HG03060 (cell line): ENCODE results near the gene ITSN2.
A peak's percentile ranks its signal among the peaks of the same experiment; 100 is the strongest.
"Not testable (repeated sequence)": the region's sequence is repeated elsewhere in the genome, so short reads cannot be mapped to it uniquely, and the experiment has no call there.

ENCODE experiments used
- ATAC-seq: cut with Tn5 transposase; IDR thresholded peaks from one replicate; pipeline ENCODE4 v1.9.1; 2021; ENCODE audit warnings: low read depth, moderate number of reproducible peaks; ENCODE audit not compliant: unreplicated experiment

ITSN2 gene

DNA sequence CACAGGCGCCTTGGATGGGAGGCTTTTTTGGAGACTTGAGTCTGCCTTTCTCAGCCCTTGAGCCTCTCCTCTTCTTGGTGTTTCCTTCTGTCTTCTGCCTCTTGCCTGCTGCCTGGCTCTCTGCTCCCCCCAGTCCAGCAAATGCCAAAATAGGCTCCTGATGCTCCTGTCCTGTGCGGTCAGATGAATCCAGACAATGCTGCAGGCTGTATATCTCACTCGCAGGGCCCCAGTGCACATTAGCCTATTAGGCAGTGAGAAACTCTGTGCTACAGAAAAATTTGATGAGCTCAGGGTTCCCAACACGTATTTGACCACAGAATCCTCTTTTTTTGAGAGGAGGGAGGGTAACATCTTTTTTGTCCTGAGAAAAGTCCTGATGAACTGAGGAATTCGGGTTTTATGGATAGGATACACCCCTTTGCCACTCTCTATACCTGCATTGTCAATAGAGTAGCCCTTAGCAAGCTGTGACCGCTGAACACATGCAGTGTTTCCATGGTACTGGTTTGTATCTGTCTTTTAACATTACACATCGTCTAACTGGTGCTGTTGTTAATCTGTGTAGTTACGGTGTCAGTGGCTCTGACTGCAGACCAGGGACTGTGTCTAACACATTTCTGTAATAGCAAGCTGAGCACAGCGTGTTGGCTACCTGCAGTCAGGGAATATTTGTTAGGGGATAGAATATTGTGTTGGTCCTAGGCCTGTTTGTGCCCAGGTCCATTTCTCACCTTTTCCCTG is 134.7 kb downstream of the ITSN2 start:
- no peak for ATAC-seq

- ATAC-seq: no peak
Measured at GRCh38 chr2:24222946-24223345, 137.4 kb downstream of the ITSN2 start.

- no peak for ATAC-seq
Measured at GRCh38 chr2:24221343-24222050, 138.8 kb downstream of the ITSN2 start.

- no peak for ATAC-seq
Measured at GRCh38 chr2:24220554-24221291, 139.6 kb downstream of the ITSN2 start.

DNA sequence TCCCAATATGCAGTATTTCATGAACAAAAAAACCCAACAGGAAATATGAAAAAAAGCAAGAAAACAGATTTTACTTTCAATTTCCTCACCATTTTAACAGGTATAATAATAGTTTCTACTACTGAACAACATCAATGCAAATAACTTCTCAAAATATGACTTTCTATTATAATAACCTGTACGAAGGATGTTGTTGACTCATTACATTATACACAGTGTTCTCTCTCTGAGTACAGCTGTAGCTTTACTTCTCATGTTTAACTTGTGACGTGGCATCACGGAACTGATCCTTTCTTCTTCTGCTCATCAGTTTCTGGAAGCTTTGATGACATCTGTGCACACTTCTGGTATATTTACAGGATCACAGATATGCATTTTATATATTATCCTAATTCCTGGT is 145.5 kb downstream of the ITSN2 start:
- ATAC-seq: peak; percentile 94

DNA sequence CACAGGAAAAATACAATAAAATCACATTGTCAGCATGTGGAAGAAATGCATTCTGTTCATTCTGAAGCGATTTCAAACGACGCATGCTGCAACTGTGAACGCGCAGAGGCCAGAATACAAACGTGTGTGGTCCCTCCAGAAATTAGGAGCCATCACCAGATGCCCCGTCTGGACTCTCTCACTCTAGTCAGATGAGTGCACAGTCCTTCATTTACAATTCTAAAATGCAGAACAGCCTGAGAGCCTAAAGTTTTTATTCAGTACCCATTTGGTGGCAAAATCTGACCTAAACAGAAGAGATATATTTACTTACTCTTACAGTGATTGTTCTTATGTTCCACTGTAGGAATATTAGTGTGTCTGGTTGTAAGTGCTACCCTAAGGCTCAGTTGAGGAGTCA is 148.9 kb downstream of the ITSN2 start:
- ATAC-seq: no peak

DNA sequence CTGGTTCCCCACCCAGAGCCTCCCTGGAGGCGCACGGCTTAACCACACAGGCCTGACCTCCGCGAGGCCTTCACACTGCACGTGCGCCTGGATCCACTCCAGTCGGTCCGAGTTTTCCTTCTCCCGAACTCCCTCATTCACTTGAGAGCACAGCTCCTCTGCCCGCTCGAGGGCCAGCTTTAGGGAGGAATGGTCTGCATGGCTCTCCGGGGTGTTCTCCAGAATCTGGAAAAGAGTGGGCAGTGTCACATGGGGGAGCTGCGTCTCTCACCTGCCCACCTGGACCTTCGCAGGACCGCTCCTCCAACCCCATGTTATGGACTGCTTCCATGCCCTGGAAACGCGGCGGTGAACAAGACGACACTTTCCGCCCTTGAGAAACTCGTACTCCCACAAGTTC is 149.6 kb downstream of the ITSN2 start:
- ATAC-seq: no peak

- ATAC-seq: no peak
Measured at GRCh38 chr2:24210106-24210455, 150.3 kb downstream of the ITSN2 start.

- ATAC-seq: no peak
Measured at GRCh38 chr2:24209389-24210105, 150.8 kb downstream of the ITSN2 start.

DNA sequence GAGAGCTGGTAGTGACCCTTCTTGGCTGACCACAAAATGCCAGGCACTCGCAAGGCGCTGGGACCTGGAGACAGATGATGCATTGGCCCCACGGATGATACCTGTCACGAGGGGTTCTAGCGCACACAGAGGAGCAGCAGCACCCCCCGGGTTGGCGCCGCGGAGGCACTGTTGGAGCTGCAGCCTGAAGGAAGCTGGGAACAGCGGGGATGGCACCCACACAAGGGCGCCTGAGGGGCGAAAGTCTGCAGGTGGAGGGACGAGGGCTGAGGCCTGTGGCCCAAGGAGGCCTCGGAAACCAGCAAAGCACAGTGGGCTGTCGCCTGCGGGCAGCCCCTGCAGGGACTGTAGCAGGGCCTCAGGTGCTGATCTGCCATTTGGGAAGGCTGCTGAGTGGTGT is 151.8 kb downstream of the ITSN2 start:
- no peak for ATAC-seq

GRCh38 chr2:24207359-24207758 is 153.0 kb downstream of the ITSN2 start:
- ATAC-seq: no peak

GRCh38 chr2:24206714-24207113 is 153.6 kb downstream of the ITSN2 start:
- no peak for ATAC-seq

- no peak for ATAC-seq
Measured at GRCh38 chr2:24206242-24206641, 154.1 kb downstream of the ITSN2 start.

GRCh38 chr2:24205131-24205530 is 155.2 kb downstream of the ITSN2 start:
- ATAC-seq: no peak

DNA sequence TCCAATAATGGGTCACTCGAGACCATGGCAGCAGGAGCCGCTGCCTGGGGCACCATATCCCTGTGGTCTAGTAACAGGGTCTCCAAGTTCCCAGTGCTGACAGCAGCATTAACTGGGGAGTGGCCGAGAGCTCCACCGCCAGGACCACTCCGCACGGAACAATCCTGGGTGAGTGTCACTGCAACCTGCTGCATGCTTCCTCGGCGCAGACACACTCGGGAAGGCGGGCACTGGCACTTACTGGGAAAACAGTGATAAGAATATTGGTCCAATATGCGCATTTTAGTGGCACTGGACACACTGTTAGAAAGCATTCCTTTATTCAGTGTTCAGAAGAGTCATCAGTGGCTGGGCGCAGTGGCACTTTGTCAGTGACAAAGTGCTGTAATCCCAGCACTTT is 155.8 kb downstream of the ITSN2 start:
- ATAC-seq: no peak

DNA sequence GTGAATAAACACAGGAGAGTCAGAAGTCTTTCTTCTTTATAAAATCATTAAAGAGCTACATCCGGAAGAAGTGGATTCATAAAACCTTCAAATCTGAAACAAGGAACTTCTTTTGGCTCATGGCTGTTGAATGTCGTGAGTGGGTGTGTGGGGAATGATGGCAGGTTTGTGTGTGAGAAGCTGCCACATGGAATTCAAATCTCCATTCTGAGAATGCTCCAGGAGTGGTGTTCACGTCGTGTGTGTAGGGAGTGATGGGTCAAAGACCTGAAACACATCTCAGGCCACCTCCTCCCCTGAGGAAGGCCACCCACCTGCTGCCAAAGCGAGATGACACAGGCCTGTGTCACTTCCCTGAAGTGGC is 156.6 kb downstream of the ITSN2 start:
- no peak for ATAC-seq

DNA sequence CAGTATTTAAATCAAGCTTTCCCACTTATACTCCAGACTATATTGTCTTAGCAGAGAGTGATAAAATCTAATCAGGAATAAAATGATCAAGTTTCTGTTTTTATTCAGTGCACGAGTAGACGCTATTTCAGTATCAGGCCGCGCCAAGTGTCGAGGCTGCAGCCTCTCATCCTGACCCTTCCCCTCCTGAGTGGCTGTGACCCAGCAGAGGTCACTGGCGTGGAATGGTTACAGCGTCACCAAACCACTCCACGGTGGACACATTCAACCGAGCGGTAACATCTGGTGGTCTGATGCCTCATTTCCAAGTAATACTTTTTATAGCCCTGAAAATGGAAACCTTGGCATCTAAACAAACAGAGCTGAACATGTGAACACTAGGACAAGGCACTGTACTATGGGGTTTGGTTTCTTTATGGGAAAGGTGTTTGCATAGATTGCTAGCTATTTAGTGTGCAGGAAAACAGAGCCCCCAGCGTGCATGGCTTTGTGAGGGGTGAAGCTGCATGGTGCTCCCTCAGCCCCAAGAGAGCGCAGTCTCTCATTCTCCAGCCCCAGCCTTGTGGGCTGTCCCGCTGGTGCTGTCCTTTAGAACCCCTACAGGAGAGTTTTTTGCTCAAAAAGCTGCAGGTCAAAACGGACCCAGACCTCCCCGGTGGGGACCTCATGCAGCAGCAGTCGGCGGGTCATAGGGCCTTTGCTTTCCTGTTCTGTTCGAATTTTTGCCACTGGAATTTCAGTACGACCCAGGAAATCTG is 157.1 kb downstream of the ITSN2 start:
- no peak for ATAC-seq

DNA sequence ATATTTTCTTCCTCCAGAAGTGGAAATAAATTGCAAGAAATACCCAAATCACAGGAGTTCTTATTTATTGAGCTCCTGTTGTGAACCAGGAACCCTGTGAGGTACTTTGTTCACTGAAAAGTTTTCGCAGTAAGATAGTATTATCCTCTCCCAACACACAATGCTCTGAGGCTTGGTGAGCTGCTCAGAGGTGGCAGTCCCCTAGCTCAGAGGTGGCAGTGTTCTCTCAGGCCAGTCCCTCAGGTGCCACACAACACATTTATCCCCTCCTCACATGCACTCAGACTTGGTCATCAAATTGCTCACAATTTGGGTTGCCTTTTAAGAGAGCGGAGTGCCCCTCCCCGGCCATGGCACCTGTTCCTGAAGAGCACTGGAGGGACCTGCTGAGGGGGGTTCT is 159.5 kb downstream of the ITSN2 start:
- no peak for ATAC-seq

GRCh38 chr2:24199968-24200590 is 160.3 kb downstream of the ITSN2 start:
- ATAC-seq: no peak

- ATAC-seq: not testable (repeated sequence)
Measured at GRCh38 chr2:24197213-24197612, 163.1 kb downstream of the ITSN2 start.
